NCI-H345 (cell line): ENCODE data around the gene MAST4.
A peak's percentile ranks its signal among the peaks of the same experiment; 100 is the strongest.

Experiments used
- DNase-seq: peaks from one replicate; lab custom pipeline; 2025; lab: John Stamatoyannopoulos, UW

The MAST4 gene

GRCh38 chr5:66874004-66874403 is 277.8 kb downstream of the MAST4 start:
- DNase-seq, result no peak

GRCh38 chr5:66875315-66875714 is 279.1 kb downstream of the MAST4 start:
- no peak for DNase-seq

GRCh38 chr5:66876266-66876807 is 280.1 kb downstream of the MAST4 start:
- no peak for DNase-seq

GRCh38 chr5:66877843-66878242 is 281.6 kb downstream of the MAST4 start:
- no peak for DNase-seq

GRCh38 chr5:66880401-66880800 is 284.2 kb downstream of the MAST4 start:
- no peak for DNase-seq

GRCh38 chr5:66881480-66882161 is 285.4 kb downstream of the MAST4 start:
- DNase-seq, result no peak

GRCh38 chr5:66882606-66883227 is 286.5 kb downstream of the MAST4 start:
- no peak for DNase-seq

GRCh38 chr5:66884564-66885243 is 288.5 kb downstream of the MAST4 start:
- DNase-seq, result no peak

GRCh38 chr5:66886941-66887340 is 290.7 kb downstream of the MAST4 start:
- DNase-seq, result no peak

GRCh38 chr5:66888613-66889012 is 292.4 kb downstream of the MAST4 start:
- no peak for DNase-seq

GRCh38 chr5:66889056-66889455 is 292.9 kb downstream of the MAST4 start:
- no peak for DNase-seq

- no peak for DNase-seq
Observed at GRCh38 chr5:66889524-66889923, 293.3 kb downstream of the MAST4 start.

GRCh38 chr5:66891184-66891925 is 295.2 kb downstream of the MAST4 start:
- no peak for DNase-seq

- no peak for DNase-seq
Observed at GRCh38 chr5:66892716-66893115, 296.5 kb downstream of the MAST4 start.

GRCh38 chr5:66894480-66895240 is 298.5 kb downstream of the MAST4 start:
- DNase-seq, result no peak

GRCh38 chr5:66896171-66896570 is 300.0 kb downstream of the MAST4 start:
- DNase-seq, result no peak

GRCh38 chr5:66897356-66897755 is 301.2 kb downstream of the MAST4 start:
- no peak for DNase-seq

GRCh38 chr5:66898241-66898995 is 302.2 kb downstream of the MAST4 start:
- no peak for DNase-seq

GRCh38 chr5:66903218-66903617 is 307.0 kb downstream of the MAST4 start:
- DNase-seq, result no peak

GRCh38 chr5:66903709-66904108 is 307.5 kb downstream of the MAST4 start:
- DNase-seq, result no peak

GRCh38 chr5:66904189-66904588 is 308.0 kb downstream of the MAST4 start:
- peak; percentile 40 for DNase-seq
